Activated CD8-positive, alpha-beta memory T cell treated with anti-CD3 and anti-CD28 coated beads, Interleukin-2, amount 50 U/mL, for 1 hour (primary cell): ENCODE results near the gene CCT5.
"Not testable (repeated sequence)": the region's sequence is repeated elsewhere in the genome, so short reads cannot be mapped to it uniquely, and the experiment has no call there.

Experiments
- DNase-seq: peaks from one replicate; pipeline ENCODE4 v3.0.0-alpha.2; 2020; ENCODE audit errors: extremely low read depth

CCT5 gene

DNA sequence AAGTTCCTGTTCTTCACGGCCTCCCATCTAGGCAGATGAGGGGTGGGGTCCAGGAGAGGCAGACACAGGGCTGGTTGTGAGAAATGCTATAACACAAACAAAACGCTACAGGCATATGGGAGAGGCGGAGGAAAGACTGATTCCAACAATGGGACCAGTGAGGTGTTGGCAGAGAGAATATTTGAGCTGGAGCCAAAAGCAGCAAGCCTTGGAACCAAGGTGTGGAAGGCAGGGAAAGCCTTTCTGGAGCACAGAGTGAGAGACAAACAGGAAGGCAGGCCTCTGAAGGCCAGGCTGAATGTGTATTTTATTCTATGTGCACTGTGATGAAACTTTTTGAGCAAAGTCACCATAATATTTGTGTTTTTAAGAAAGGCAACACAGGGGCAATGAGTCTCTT lies 3.3 kb upstream of the CCT5 start:
- DNase-seq: no peak

DNA sequence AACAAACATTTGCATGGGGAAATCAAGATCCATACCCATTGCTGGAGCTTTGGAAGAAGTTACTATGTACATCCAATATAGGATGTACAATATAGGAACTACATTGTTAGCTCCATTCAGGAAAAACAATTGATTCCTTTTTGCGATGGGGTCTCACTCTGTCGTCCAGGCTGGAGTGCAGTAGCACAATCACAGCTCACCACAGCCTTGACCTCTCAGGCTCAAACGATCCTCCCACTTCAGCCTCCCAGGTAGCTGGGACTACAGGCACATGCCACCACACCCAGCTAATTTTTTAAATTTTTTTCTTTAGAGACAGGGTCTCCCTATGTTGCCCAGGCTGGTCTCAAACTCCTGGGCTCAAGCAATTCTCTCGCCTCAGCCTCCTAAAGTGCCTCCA lies 2.9 kb upstream of the CCT5 start:
- DNase-seq: not testable (repeated sequence)

DNA sequence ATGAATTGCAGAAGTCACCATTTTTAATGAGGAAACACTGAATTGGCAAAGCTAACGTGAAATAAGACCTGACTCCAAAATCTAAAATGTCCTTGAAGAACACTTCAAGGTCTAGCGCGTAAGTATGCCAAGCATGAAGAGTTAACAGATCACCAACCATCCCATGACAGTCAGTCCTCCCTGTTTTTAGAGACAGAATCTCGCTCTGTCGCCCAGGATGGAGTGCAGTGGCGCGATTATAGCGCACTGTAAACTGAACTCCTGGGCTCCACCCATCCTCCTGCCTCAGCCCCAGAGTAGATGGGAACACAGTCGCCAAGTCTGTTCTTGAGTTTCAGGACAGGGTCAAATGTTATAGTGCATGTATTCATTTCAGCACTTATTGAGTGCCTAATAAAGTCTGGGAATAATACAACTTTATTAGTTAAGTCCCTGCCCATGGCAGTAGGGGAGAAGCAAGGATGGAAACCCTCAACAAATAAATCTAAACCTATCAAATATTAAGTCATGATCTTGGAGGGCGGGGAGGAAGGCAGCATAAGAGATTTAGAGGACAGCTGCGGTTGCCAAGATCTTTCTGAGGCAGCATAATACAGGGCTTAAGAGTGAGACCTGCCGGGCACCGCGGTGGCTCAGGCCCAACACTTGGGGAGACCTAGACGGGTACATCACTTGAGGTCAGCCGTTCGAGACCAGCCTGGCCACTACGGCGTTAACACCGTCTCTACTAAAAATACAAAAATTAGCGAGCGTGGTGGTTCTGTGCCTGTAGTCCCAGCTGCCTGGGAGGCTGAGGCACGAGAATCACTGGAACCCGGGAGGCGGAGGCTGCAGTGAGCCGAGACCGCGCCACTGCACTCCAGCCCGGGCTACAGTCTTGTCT lies 1.5 kb upstream of the CCT5 start:
- no peak for DNase-seq

DNA sequence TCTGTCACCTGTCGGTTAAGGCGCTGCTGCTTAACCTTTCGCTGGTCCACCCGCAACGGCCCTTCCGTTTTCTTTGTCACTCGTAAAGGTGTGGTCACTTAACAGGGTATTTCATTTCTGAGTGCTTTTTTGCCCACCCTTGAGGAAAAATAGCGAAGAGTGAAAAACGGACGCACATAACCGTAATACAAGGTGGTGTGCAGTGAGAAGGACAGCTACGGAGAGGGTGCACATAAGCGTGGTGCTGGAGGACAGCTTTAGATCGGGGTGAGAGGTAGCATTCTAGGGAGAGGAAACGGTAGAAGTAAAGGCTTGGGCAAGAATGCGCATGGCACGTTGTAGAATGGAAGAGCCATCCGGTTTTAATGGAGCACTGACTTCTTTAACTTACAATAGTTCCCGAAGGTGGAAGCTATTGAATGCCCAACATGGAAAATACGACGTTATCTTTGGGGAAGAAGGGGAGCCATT lies 761 bp downstream of the CCT5 start:
- DNase-seq: no peak

DNA sequence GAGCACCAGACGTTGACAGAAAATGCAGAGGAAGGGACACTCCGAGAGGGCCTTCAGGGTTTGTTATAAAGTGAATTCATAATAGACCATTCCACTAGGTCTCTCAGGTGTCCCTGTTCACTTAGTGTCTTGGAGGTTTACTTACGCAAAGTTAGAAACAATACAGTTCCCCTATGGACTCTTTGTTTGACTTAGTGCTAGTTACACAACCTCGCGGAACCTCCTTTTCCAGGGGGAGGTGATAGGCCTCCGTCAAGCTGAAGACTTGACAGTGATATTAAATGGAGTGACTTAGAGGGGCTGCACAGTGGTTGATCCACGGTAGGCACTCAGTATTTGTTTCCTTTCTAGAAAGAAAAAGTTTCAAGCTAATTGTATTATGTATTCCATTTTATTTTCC lies 1.3 kb downstream of the CCT5 start:
- no peak for DNase-seq

DNA sequence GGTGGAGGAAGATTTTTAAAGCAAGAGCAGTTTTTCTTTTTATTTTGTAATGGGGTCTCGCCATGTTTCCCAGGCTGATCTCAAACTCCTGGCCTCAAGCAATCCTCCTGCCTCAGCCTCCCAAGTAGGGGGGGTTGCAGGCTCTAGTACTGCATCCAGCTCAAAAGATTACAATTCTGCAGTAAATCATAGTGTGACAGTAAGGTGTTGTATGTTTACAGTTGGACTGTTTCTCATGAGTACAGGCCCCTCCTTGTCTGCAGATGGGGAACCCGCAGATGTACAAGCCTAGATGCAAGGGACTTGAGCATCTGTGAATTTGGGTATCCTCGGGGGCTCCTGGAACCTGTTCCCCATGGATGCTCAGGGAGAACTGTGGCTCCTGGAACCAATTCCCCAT lies 3.3 kb downstream of the CCT5 start:
- no peak for DNase-seq

DNA sequence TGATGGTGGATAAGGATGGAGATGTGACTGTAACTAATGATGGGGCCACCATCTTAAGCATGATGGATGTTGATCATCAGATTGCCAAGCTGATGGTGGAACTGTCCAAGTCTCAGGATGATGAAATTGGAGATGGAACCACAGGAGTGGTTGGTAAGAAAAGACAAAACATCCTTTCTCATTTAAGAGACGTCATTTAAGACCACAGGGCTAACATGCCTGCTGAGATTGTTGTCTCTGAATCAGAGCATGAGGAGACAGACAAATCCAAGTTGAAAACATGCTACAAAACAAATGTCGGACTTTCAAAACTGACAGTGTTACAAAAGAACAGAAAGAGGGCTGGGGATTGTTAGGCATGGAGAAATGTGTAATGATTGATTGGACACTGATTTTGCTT lies 4.6 kb downstream of the CCT5 start:
- DNase-seq: no peak

DNA sequence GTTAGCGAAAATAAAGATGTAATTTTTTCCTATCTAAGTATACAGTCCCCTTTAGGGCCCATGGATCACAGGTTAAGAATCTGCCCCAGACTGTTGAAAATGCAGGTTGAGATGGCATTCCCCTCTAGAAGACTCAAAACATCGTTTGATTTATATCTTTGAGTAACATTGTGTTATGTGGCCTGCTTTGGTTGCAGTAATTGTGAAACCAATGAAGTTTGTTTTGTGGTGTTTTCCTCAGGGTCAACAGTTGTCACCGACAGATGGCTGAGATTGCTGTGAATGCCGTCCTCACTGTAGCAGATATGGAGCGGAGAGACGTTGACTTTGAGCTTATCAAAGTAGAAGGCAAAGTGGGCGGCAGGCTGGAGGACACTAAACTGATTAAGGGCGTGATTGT lies 7.8 kb downstream of the CCT5 start:
- DNase-seq: no peak

DNA sequence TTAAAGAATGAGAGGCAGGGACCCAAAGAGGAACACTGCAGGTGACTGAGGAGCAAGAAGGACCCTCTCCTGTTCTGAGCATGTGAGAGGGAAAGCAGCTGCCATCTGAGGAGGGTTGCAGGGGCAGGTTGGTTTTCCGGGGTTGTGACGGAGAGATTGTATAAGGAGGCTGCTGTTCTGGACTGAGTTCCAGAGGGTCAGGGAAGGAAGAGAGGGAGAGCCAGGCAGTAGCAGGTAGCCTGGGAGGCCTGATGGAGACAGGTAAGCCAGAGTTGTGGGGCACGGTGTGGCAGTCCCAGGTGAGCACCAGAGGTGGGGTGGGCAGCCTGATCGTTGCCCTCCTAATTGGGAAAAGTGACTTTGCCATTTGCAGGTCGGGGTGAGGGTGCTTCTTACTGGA lies 9.8 kb downstream of the CCT5 start:
- DNase-seq: no peak

DNA sequence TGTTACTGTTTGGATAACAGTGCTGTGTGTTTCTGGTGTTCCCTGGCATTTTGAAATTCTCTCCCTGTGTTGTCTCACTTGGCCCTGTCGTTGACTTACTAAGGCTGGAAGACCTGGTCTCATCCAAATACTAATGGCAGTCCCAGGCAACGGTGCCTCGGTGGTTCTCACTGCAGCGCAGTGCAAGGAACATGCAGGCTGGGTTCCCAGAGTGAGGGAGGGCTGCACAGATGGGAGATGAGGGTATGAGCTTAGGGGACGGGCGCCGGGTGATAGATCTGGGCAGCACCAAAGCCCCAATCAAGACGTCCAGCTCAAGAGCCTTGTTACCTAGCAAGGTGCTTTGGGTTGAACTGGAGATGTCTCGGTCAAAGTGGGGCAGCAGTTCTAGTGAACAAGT lies 11.0 kb downstream of the CCT5 start:
- DNase-seq: no peak

DNA sequence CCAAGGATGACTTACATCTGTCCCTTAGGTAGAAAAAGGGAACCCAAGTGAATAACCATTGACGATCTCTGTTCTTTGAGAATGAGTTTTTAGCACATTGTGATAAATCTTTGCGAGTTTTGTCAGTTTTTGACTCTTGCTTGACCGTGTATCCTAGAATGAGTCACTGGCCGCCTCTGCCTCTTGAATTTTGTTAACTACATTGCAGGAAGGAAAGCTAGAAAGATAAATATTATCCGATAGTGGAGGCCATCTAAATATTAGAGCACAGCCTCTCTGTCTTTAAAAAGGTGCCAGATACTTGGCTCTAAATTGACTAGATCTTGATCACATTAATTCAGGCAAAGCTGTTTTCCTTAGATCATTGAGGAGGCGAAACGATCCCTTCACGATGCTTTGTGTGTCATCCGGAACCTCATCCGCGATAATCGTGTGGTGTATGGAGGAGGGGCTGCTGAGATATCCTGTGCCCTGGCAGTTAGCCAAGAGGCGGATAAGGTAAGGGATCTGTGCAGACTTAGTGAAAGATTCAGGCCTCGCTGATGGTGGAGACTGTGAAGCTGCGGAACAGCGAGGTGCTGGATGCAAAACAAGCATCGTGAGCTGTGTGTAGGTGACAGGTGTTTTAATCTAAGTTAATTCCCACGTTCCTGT lies 12.2 kb downstream of the CCT5 start:
- no peak for DNase-seq

DNA sequence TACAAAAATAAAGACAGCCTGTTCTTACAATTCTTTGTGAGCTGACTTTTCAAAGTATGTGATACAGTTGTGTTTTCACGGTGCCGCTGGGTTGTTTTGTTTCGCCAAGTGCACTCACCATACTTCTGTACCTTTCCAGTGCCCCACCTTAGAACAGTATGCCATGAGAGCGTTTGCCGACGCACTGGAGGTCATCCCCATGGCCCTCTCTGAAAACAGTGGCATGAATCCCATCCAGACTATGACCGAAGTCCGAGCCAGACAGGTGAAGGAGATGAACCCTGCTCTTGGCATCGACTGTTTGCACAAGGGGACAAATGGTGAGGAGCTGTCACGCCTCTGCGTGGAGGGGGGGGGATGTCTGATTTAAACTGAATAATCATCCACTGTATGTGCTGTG lies 12.9 kb downstream of the CCT5 start:
- no peak for DNase-seq

DNA sequence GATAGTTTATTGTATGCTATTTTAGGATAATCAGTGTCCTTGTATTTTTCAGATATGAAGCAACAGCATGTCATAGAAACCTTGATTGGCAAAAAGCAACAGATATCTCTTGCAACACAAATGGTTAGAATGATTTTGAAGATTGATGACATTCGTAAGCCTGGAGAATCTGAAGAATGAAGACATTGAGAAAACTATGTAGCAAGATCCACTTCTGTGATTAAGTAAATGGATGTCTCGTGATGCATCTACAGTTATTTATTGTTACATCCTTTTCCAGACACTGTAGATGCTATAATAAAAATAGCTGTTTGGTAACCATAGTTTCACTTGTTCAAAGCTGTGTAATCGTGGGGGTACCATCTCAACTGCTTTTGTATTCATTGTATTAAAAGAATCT lies 14.5 kb downstream of the CCT5 start:
- no peak for DNase-seq

DNA sequence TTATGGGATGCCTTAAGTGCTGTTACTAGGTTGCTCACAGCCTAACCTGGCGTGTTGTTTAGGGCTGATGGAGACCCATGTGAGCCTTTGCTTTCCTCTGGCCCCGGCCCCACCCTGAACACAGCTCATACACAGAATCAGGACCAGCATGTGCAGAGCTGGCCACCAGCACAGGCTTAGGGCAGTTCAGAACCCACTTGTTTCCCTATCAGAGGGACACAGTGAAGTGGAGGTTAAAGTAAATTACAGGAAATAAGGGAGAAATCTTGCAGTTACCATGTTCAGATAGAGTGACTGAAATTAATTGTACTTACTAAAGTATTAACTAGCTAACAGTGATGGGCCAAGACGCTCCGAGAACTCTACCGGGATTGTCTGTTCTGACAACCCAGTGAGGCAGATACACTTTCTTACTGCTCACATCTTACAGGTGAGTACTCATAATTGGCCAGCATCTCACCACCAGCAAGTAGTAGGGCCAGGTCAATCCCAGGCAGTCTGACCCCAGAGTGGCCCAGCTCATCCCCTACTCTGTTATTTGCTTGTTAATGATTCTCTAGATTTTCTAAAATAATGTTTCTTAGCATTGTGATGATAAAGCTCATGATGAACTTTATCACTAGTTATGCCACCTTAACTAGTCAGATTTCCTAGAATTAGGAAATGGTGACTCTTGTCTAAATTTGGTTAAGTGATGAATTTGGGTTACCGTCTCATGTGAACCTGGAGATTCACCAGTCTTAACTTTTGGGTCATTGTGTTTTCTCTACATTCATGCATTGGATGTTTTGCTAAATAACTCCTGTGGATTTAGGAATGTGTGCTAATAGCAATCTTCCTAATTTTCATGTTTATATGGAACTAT lies 15.4 kb downstream of the CCT5 start:
- no peak for DNase-seq

DNA sequence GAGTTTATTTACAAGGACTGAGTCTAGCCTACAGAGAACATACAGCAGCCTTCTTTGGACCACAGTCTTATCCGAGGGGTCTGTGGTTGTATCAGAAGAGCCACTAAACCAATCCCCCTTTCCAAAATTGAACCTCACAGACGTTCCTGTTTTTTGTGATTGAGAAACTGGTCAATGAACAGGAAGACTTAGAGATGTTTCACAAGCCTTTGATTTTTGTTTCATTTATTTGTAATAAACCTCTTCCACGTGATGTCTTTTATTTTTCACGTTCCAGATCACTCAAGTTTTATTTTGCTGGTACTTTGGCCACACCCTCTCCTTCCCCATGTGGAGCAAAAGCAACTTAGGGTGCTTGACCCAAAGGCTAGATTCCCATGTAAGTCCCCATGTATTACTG lies 16.1 kb downstream of the CCT5 start:
- no peak for DNase-seq

DNA sequence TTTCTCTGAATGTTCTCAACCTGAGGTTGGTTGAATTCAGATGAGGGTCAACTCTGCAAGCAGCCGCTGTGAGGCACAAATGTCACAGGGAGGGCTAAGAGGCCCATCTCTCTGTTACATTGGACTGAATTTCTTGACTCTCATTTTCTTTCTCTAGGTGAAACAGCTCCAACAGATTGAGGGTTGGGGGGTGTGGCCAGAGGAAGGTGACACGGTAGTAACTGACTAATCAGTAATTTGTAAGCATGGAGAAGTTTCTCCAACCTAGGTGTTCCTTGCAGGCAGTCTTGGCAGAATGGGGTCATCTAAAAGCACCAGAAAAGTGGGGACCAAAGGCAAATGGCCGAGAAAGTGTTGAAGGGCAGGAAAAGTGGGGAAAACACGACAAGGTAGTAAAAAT lies 16.8 kb downstream of the CCT5 start:
- no peak for DNase-seq

DNA sequence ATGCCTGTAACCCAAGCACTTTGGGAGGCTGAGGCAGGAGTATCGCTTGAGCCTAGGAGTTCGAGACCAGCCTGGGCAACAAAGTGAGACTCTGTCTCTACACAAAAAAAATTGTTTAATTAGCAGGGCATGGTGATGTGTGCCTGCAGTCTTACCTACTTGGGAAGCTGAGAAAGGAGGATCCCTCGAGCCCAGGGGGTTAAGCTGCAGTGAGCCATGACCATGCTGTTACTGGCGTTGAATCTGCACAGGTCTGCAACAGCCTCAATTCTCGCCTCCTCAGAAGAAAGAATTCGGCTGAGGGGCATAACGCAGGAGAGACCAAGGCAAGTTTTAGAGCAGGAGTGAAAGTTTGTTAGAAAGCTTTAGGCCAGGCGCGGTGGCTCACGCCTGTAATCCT lies 18.0 kb downstream of the CCT5 start:
- DNase-seq: no peak

DNA sequence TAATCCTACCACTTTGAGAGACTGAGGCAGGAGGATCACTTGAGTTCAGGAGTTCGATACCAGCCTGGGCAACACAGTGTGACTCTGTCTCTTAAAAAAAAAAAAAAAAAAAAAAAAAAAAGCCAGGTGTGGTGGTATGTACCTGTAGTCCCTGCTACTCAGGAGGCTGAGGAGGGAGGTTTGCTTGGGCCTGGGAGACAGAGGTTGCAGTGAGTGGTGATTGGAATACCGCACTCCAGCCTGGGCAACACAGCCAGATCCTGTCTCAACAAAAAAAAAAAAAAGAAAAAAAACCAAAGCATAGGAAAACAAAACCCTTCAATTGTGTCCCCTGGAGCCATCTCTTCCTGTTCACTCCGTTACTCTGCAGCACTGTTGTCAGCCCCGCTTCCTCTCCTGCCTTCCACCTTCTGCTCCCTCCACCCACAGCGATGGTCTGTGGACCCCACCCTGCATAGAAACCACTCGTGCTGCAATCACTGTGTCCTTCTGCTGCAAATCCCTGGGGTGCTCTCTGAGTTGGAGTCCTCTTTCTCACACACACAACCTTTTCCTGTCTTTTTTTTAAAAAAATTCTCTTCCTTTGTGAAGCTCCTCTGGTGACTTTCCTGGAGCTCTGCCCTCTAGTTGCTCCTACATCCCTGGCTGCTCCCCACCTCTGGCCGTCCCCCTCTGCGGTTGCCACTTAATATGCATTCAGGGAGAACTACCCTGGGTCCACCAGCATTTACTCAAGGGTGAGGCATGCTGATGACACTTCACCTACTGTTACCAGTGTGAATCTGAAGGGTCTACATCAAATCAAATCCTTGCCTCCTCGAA lies 22.2 kb downstream of the CCT5 start:
- DNase-seq: no peak

DNA sequence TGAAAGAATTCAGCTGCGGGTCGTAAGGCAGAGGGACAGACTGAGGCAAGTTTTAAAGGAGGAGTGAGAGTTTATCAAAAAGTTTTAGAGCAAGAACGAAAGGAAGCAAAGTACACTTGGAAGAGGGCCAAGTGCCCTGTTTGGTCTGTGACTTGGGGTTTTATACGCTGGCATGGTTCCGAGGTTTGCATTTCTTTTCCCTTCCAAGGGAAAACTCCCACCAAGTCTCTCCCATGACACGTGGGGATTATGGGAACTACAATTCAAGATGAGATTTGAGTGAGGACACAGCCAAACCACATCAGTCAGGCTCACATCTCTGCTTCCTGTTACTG lies 22.8 kb downstream of the CCT5 start:
- DNase-seq: not testable (repeated sequence)

DNA sequence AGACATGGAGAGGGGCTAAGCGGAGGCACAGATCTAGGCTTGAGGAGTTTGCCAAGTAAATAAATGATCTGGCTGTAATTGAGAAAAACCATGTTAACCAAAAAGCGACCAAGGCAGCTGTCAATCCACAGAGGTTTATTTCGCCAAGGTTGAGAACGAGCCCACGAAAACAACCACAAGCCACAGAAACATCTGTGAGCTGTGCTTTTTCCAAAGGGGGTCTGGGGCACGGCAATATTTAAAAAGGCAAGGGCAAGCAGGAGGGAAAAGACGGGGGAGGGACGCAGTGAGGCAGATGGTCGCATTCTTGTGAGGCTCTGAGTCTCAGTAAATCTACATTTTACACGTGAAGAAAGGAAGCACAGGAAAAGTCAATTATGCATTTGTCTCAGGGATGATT lies 25.4 kb downstream of the CCT5 start:
- no peak for DNase-seq

DNA sequence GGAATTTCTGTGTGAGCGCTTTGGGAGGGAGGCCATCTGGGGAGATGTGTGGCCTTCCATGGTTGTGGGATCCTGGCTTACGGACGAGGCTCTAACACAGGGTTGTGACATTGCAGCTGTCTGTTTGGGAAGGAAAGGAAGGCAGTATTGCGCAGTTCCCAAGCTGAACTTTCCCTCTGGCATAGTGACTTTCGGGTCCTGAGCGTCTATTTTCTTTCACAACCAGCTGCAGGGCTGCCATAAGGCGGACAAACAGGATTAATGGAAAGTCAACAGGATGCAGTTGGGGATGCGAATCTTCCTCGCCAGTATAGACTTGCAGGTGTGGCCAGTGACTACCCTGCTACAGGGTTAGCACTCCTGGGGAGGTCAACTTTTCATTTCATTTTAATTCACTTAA lies 25.9 kb downstream of the CCT5 start:
- DNase-seq: no peak

DNA sequence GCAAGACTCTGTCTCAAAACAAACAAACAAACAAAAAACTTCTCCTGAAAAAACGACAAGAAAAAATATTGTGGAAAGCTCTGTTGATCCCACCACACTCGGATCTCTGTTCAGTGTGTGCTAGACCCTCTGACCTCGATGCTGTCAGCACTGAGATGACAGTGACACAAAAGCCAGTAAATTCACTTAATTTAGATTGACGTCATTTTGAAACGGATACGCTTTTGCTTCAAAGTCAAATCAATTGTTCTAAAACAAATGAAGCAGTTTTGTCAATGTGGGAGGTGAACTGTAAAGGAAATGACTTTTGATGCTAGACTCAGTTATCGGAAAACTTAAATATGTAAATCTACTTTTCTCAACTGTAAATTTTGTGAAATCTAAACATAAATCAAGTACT lies 26.6 kb downstream of the CCT5 start:
- DNase-seq: no peak
